ENCODE data around the gene SHOC2. TPM values are rescaled to one million over a fixed set of nuclear protein-coding genes. Genes with fewer than 3 reads are reported as not detected.

Gene SHOC2
- total and polyA plus RNA-seq, 2 donors from 2014 or later = 18.0 to 66.8 TPM

DNA sequence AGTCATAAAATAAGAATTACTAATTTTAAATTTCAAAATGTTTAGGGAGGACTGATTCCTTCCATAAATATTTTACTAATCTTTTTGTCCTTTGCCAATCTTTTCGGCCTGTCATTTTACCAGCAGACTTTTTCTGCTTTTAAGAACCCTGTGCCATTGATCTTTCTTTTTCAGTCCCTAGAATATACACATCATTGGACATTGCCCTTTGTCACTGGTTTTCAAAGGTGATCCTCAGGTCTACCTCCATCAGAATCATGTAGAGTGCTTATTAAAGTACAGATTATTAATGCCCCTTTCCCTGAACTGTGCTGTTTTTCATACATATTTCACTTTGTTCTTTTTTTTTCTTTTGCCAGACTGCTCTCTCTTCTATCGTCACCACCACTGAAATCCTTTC lies 43.8 kb downstream of the SHOC2 start:
- H3K9me3 ChIP-seq (ENCODE audit: control insufficient read depth in 2 of 3, insufficient read depth in 1 of 3, low read length in 3 of 3) = no peaks in the 10 kb centered on the region
- H3K4me3 ChIP-seq (ENCODE audit: low read length in 3 of 3) = no peak overlapping the region
- H3K9ac ChIP-seq (ENCODE audit: low read length in 3 of 3) = no peak overlapping the region
- H3K27ac ChIP-seq (ENCODE audit: low read depth in 2 of 2, low read length in 2 of 2) = no peak overlapping the region
- no peaks in the 10 kb centered on the region for H3K36me3 ChIP-seq (ENCODE audit: control insufficient read depth in 2 of 3, insufficient read depth in 3 of 3, low read length in 3 of 3)
- intact Hi-C loops (cut with DNase I) = no loop called here
- H3K4me1 ChIP-seq (ENCODE audit: control insufficient read depth in 2 of 3, insufficient read depth in 2 of 3, low read depth in 1 of 3, low read length in 3 of 3) = peaks cover 0 to 6% (median 3%) of the 10 kb centered on the region in 3 donors
- TF ChIP-seq, protein P1, sequence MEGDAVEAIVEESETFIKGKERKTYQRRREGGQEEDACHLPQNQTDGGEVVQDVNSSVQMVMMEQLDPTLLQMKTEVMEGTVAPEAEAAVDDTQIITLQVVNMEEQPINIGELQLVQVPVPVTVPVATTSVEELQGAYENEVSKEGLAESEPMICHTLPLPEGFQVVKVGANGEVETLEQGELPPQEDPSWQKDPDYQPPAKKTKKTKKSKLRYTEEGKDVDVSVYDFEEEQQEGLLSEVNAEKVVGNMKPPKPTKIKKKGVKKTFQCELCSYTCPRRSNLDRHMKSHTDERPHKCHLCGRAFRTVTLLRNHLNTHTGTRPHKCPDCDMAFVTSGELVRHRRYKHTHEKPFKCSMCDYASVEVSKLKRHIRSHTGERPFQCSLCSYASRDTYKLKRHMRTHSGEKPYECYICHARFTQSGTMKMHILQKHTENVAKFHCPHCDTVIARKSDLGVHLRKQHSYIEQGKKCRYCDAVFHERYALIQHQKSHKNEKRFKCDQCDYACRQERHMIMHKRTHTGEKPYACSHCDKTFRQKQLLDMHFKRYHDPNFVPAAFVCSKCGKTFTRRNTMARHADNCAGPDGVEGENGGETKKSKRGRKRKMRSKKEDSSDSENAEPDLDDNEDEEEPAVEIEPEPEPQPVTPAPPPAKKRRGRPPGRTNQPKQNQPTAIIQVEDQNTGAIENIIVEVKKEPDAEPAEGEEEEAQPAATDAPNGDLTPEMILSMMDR (IDR thresholded peaks at IDR 0.05; ENCODE audit: borderline replicate concordance, extremely low read depth, insufficient read depth) = no peak
- FAIRE-seq (no peak), DNase-seq (no peak)
- no peaks in the 10 kb centered on the region for H3K27me3 ChIP-seq (ENCODE audit: control insufficient read depth, insufficient read depth, low read length)

GRCh38 chr10:110964681-110965080 lies 45.3 kb downstream of the SHOC2 start:
- Histone ChIP-seq H3K4me1 (ENCODE audit: control insufficient read depth in 2 of 3, insufficient read depth in 2 of 3, low read depth in 1 of 3, low read length in 3 of 3) (peaks cover 0 to 6% (median 3%) of the 10 kb centered on the region in 3 donors), H3K27ac (ENCODE audit: low read depth in 2 of 2, low read length in 2 of 2) (no peak overlapping the region), H3K9ac (ENCODE audit: low read length in 3 of 3) (no peak overlapping the region), H3K27me3 (ENCODE audit: control insufficient read depth, insufficient read depth, low read length) (no peaks in the 10 kb centered on the region), H3K4me3 (ENCODE audit: low read length in 3 of 3) (no peak overlapping the region), H3K9me3 (ENCODE audit: control insufficient read depth in 2 of 3, insufficient read depth in 1 of 3, low read length in 3 of 3) (no peaks in the 10 kb centered on the region), H3K36me3 (ENCODE audit: control insufficient read depth in 2 of 3, insufficient read depth in 3 of 3, low read length in 3 of 3) (no peaks in the 10 kb centered on the region)
- intact Hi-C loops (cut with DNase I) = no loop called here
- TF ChIP-seq, protein P1 (IDR thresholded peaks at IDR 0.05; ENCODE audit: borderline replicate concordance, extremely low read depth, insufficient read depth) = no peak
- DNase-seq = peak in 2 of 5 donors; percentile 59 to 67
- FAIRE-seq = no peak

GRCh38 chr10:110965216-110965615 lies 45.8 kb downstream of the SHOC2 start:
- intact Hi-C loops (cut with DNase I) = no loop called here
- H3K36me3 ChIP-seq (ENCODE audit: control insufficient read depth in 2 of 3, insufficient read depth in 3 of 3, low read length in 3 of 3) = no peaks in the 10 kb centered on the region
- DNase-seq (no peak), FAIRE-seq (no peak)
- no peak overlapping the region for H3K9ac ChIP-seq (ENCODE audit: low read length in 3 of 3)
- TF ChIP-seq, protein P1 (IDR thresholded peaks at IDR 0.05; ENCODE audit: borderline replicate concordance, extremely low read depth, insufficient read depth) = no peak
- peaks cover 0 to 6% (median 3%) of the 10 kb centered on the region in 3 donors for H3K4me1 ChIP-seq (ENCODE audit: control insufficient read depth in 2 of 3, insufficient read depth in 2 of 3, low read depth in 1 of 3, low read length in 3 of 3)
- H3K4me3 ChIP-seq (ENCODE audit: low read length in 3 of 3) = no peak overlapping the region
- H3K9me3 ChIP-seq (ENCODE audit: control insufficient read depth in 2 of 3, insufficient read depth in 1 of 3, low read length in 3 of 3) = no peaks in the 10 kb centered on the region
- H3K27ac ChIP-seq (ENCODE audit: low read depth in 2 of 2, low read length in 2 of 2) = no peak overlapping the region
- H3K27me3 ChIP-seq (ENCODE audit: control insufficient read depth, insufficient read depth, low read length) = no peaks in the 10 kb centered on the region

- DNase-seq = no peak
- Histone ChIP-seq H3K36me3 (ENCODE audit: control insufficient read depth in 2 of 3, insufficient read depth in 3 of 3, low read length in 3 of 3) (no peaks in the 10 kb centered on the region), H3K27me3 (ENCODE audit: control insufficient read depth, insufficient read depth, low read length) (no peaks in the 10 kb centered on the region), H3K4me1 (ENCODE audit: control insufficient read depth in 2 of 3, insufficient read depth in 2 of 3, low read depth in 1 of 3, low read length in 3 of 3) (peaks cover 0 to 6% (median 3%) of the 10 kb centered on the region in 3 donors), H3K4me3 (ENCODE audit: low read length in 3 of 3) (no peak overlapping the region), H3K9me3 (ENCODE audit: control insufficient read depth in 2 of 3, insufficient read depth in 1 of 3, low read length in 3 of 3) (no peaks in the 10 kb centered on the region), H3K9ac (ENCODE audit: low read length in 3 of 3) (no peak overlapping the region), H3K27ac (ENCODE audit: low read depth in 2 of 2, low read length in 2 of 2) (no peak overlapping the region)
- FAIRE-seq = no peak
- TF ChIP-seq, protein P1 (IDR thresholded peaks at IDR 0.05; ENCODE audit: borderline replicate concordance, extremely low read depth, insufficient read depth) = no peak
- intact Hi-C loops (cut with DNase I) = no loop called here
Measured at GRCh38 chr10:110966146-110966545, 46.7 kb downstream of the SHOC2 start.

Data from kidney (tissue), 14 donors.